Mesenchymal stem cell (in vitro differentiated cells and primary cell): Measurements from ENCODE around the gene GSTO2.
A peak's percentile ranks its signal among the peaks of the same experiment; 100 is the strongest.

Experiments
- DNase-seq: peaks from one replicate; pipeline ENCODE4 v3.0.0-alpha.2; 2013
- H2AFZ ChIP-seq: one replicate; pipeline ENCODE4 v1.6.1; 2013; ENCODE audit warnings: low read depth, mild to moderate bottlenecking, control low read depth, inconsistent platforms, low read length, moderate library complexity
- H2AK5ac ChIP-seq: 2 replicates; pipeline ENCODE4 v1.6.1; 2013; ENCODE audit warnings: low read length, moderate library complexity, mild to moderate bottlenecking, inconsistent platforms; ENCODE audit not compliant: severe bottlenecking
- H2BK120ac ChIP-seq: one replicate; pipeline ENCODE4 v1.6.1; 2013; ENCODE audit warnings: low read depth, mild to moderate bottlenecking, inconsistent platforms, low read length, moderate library complexity
- H2BK12ac ChIP-seq, 2 experiments: one replicate each; pipeline ENCODE4 v1.6.1; 2013; ENCODE audit warnings: inconsistent platforms in 2 of 2, low read length in 2 of 2, mild to moderate bottlenecking in 2 of 2, moderate library complexity in 2 of 2, control low read depth in 1 of 2
- H2BK15ac ChIP-seq: one replicate; pipeline ENCODE4 v1.6.1; 2013; ENCODE audit warnings: mild to moderate bottlenecking, low read depth, inconsistent platforms; ENCODE audit not compliant: poor library complexity, severe bottlenecking
- H2BK5ac ChIP-seq: 2 replicates; pipeline ENCODE4 v1.6.1; 2013; ENCODE audit warnings: low read depth, mild to moderate bottlenecking, low read length, control low read depth, inconsistent platforms; ENCODE audit not compliant: poor library complexity, severe bottlenecking
- H3K14ac ChIP-seq, 2 experiments: one replicate each; pipeline ENCODE4 v1.6.1; 2013; ENCODE audit warnings: inconsistent platforms in 2 of 2, low read length in 2 of 2, control low read depth in 1 of 2, mild to moderate bottlenecking in 1 of 2, moderate library complexity in 1 of 2
- H3K18ac ChIP-seq, 2 experiments: one replicate each; pipeline ENCODE4 v1.6.1; 2013; ENCODE audit warnings: inconsistent platforms in 2 of 2, low read length in 2 of 2, control low read depth in 1 of 2, low read depth in 1 of 2, mild to moderate bottlenecking in 1 of 2
- H3K23ac ChIP-seq, 2 experiments: one replicate each; pipeline ENCODE4 v1.6.1; 2013; ENCODE audit warnings: inconsistent platforms in 2 of 2, low read length in 2 of 2, mild to moderate bottlenecking in 2 of 2, moderate library complexity in 2 of 2, control low read depth in 1 of 2
- H3K27ac ChIP-seq: 2 replicates; pipeline ENCODE4 v1.5.1; 2013; ENCODE audit warnings: mild to moderate bottlenecking, moderate library complexity, low read length, control low read depth, inconsistent platforms; ENCODE audit not compliant: poor library complexity, severe bottlenecking
- H3K27me3 ChIP-seq, 2 experiments: 2 replicates each; pipeline versions ENCODE4 v1.6.1 to v1.7.0; 2013; ENCODE audit warnings: low read length in 2 of 2, mild to moderate bottlenecking in 2 of 2, moderate library complexity in 2 of 2, control low read depth in 1 of 2, inconsistent platforms in 1 of 2; ENCODE audit not compliant: control insufficient read depth in 1 of 2, insufficient read depth in 1 of 2
- H3K36me3 ChIP-seq, 2 experiments: 2 replicates each; pipeline versions ENCODE4 v1.6.1 to v1.7.0; 2013; ENCODE audit warnings: low read length in 2 of 2, control low read depth in 1 of 2, inconsistent platforms in 1 of 2, low read depth in 1 of 2, mild to moderate bottlenecking in 1 of 2; ENCODE audit not compliant: insufficient read depth in 2 of 2, control insufficient read depth in 1 of 2
- H3K4ac ChIP-seq, 2 experiments: one replicate each; pipeline ENCODE4 v1.6.1; 2013; ENCODE audit warnings: inconsistent platforms in 2 of 2, low read length in 2 of 2, mild to moderate bottlenecking in 2 of 2, moderate library complexity in 2 of 2, control low read depth in 1 of 2, low read depth in 1 of 2
- H3K4me1 ChIP-seq: 2 replicates; pipeline ENCODE4 v1.6.1; 2013; ENCODE audit warnings: low read depth, low read length, control low read depth; ENCODE audit not compliant: control insufficient read depth, insufficient read depth
- H3K4me2 ChIP-seq: 2 replicates; pipeline ENCODE4 v1.6.1; 2013; ENCODE audit warnings: low read length, mild to moderate bottlenecking, inconsistent platforms; ENCODE audit not compliant: poor library complexity, severe bottlenecking
- H3K4me3 ChIP-seq, 2 experiments: 2 replicates each; pipeline versions ENCODE4 v1.5.1 to v1.7.0; 2013; ENCODE audit warnings: low read length in 2 of 2, mild to moderate bottlenecking in 2 of 2, control low read depth in 1 of 2, low read depth in 1 of 2; ENCODE audit not compliant: insufficient read depth in 1 of 2
- H3K79me1 ChIP-seq: replicated peaks from 2 replicates; pipeline ENCODE4 v1.6.1; 2013; ENCODE audit warnings: mild to moderate bottlenecking, control low read depth, low read length, inconsistent platforms; ENCODE audit not compliant: poor library complexity, severe bottlenecking
- H3K9ac ChIP-seq: 2 replicates; pipeline ENCODE4 v1.7.0; 2013; ENCODE audit warnings: mild to moderate bottlenecking, low read length, moderate library complexity
- H3K9me3 ChIP-seq: 2 replicates; pipeline ENCODE4 v1.7.0; 2013; ENCODE audit warnings: mild to moderate bottlenecking, low read length; ENCODE audit not compliant: control insufficient read depth
- H4K8ac ChIP-seq: one replicate; pipeline ENCODE4 v1.6.1; 2013; ENCODE audit warnings: inconsistent platforms, mild to moderate bottlenecking, low read length, moderate library complexity
- H4K91ac ChIP-seq: one replicate; pipeline ENCODE4 v1.6.1; 2013; ENCODE audit warnings: mild to moderate bottlenecking, low read length, inconsistent platforms
- WGBS: methylation state at CpG from one replicate; pipeline ENCODE4 v1.1.7; 2013; ENCODE audit warnings: mixed read lengths; 5-methylcytosine and 5-hydroxymethylcytosine counted together

The GSTO2 gene

DNA sequence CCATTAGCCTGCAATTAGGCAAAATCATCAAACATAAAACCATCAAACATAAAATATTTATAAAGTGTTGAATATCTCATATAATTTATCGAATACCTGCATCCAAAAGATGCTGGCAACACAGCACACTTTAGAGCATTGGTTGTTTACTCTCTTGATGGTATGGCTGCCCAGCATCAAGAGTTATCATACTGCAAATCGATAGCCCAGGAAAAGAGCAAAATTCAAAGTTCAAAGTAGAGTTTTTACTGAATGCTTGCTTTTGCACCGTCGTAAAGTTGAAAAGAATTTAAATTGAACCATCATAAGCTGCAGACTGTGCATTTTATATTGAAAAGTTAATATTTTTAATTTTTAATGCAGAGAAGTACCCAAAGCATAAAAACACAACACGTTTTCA, 4.2 kb upstream of the GSTO2 start:
- Histone ChIP-seq H2BK15ac (no peak overlapping the region), H3K36me3 (peaks cover 21 to 98% of the 10 kb centered on the region in 2 experiments), H3K27ac (no peak overlapping the region), H4K8ac (no peak overlapping the region), H3K18ac (no peak overlapping the region), H2AFZ (no peak overlapping the region), H3K4me2 (no peak overlapping the region), H3K23ac (no peak overlapping the region), H3K4me3 (no peak overlapping the region), H3K14ac (no peak overlapping the region), H3K9me3 (no peaks in the 10 kb centered on the region), H3K79me1 (peaks cover 19% of the 10 kb centered on the region), H2BK120ac (no peak overlapping the region), H2BK5ac (no peak overlapping the region), H3K4ac (no peak overlapping the region), H2BK12ac (no peak overlapping the region), H4K91ac (no peak overlapping the region), H3K9ac (no peak overlapping the region), H3K4me1 (peaks cover 4% of the 10 kb centered on the region), H3K27me3 (no peaks in the 10 kb centered on the region), H2AK5ac (no peak overlapping the region)
- DNase-seq = no peak
- WGBS = 95% methylated on average over 2 of the region's 5 CpGs

DNA sequence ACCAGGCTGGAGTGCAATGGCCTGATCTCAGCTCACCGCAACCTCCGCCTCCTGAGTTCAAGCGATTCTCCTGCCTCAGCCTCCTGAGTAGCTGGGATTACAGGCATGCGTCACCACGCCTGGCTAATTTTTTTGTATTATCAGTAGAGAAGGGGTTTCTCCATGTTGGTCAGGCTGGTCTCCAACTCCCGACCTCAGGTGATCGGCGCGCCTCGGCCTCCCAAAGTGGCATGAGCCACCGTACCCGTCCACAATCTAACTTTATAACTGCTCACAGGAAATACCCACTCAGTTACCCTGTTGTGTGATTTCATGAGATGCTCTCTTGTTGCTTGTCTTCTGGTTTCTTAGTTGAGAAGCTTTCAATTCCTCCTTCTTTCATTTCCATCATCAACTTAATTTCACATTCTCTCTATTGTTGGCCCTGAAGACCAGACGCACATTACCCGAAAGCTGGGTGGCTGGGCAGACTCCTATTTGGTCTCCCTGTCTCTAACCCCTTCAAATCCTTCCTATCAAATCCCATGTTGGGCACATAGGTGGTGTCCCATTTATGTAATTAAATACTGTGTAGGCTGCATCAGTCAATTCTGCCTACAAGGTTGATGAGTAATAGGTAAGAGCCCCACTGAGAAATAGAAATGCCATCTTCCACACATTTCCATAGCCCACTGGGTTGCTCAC, 1.1 kb upstream of the GSTO2 start:
- no peak overlapping the region for H3K14ac ChIP-seq
- no peaks in the 10 kb centered on the region for H3K4me1 ChIP-seq
- peak overlapping the region; percentile 79 for H3K9ac ChIP-seq
- H2BK5ac ChIP-seq = no peak overlapping the region
- peak overlapping the region; percentile 73 for H3K4me2 ChIP-seq
- peak overlapping the region in 1 of 2 experiments; percentile 78 for H3K4me3 ChIP-seq
- H3K4ac ChIP-seq = no peak overlapping the region
- peaks cover 6 to 67% of the 10 kb centered on the region in 2 experiments for H3K36me3 ChIP-seq
- H2BK120ac ChIP-seq = no peak overlapping the region
- 100% methylated on average over 6 of the region's 14 CpGs for WGBS
- H3K27ac ChIP-seq = no peak overlapping the region
- H3K18ac ChIP-seq = no peak overlapping the region
- H2BK12ac ChIP-seq = no peak overlapping the region
- H3K79me1 ChIP-seq = peaks cover 6% of the 10 kb centered on the region
- no peak overlapping the region for H2BK15ac ChIP-seq
- no peak overlapping the region for H3K23ac ChIP-seq
- H3K9me3 ChIP-seq = no peaks in the 10 kb centered on the region
- H3K27me3 ChIP-seq = no peaks in the 10 kb centered on the region
- H2AK5ac ChIP-seq = no peak overlapping the region
- DNase-seq = no peak
- no peak overlapping the region for H4K91ac ChIP-seq
- no peak overlapping the region for H4K8ac ChIP-seq
- H2AFZ ChIP-seq = no peak overlapping the region

DNA sequence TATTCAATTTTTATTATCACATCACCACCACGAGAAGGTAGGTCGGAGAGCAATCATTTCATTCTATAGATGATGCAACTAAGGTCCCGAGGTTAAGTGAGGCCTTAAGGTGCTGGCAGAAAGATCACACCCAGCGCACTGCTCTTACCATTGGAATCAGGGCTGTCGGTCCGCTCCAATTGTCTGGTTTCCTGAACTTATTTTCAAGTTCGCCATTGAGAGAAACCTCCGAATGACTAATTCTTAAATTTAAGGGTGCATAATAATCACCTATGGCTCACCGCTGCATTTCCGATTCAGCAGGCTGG, 625 bp upstream of the GSTO2 start:
- Histone ChIP-seq H3K4ac (peak overlapping the region in 1 of 2 experiments; percentile 17), H2AK5ac (no peak overlapping the region), H3K79me1 (peaks cover 6% of the 10 kb centered on the region), H3K9ac (peak overlapping the region; percentile 79), H4K8ac (peak overlapping the region; percentile 83), H2AFZ (no peak overlapping the region), H3K27ac (peak overlapping the region; percentile 37), H3K27me3 (no peaks in the 10 kb centered on the region), H2BK120ac (no peak overlapping the region), H3K4me1 (no peaks in the 10 kb centered on the region), H3K4me2 (peak overlapping the region; percentile 73), H3K14ac (no peak overlapping the region), H2BK15ac (no peak overlapping the region), H3K36me3 (peaks cover 6 to 62% of the 10 kb centered on the region in 2 experiments), H2BK12ac (no peak overlapping the region), H2BK5ac (no peak overlapping the region), H3K4me3 (peak overlapping the region; percentile 78 to 88), H3K23ac (no peak overlapping the region), H3K18ac (peak overlapping the region; percentile 18 to 55), H4K91ac (peak overlapping the region; percentile 65), H3K9me3 (no peaks in the 10 kb centered on the region)
- 50% methylated on average over 10 of the region's 10 CpGs for WGBS
- no peak for DNase-seq

DNA sequence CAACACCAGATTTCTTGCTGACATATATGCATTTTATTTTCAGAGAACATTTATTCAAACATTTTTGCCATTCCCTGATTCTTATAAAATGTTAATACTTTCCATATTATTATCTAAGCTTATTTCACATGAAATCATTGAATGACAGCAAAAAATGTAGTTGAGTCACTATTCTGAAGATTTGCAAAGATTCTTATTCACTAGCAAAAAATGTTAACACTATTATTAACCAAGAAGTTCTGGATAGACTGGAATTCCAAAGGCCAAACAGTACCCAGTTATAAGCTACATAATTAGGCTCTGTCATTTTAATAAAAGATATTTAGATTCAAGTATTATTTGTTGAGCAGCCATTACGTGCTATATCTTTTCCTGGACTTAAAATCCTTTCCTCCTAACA, 4.3 kb downstream of the GSTO2 start:
- Histone ChIP-seq H2AFZ (no peak overlapping the region), H3K4me1 (peaks cover 6% of the 10 kb centered on the region), H3K18ac (no peak overlapping the region), H3K23ac (no peak overlapping the region), H3K27ac (no peak overlapping the region), H2BK120ac (no peak overlapping the region), H3K4me2 (no peak overlapping the region), H3K36me3 (peaks cover 0 to 13% of the 10 kb centered on the region in 2 experiments), H3K9ac (peak overlapping the region; percentile 83), H3K4ac (no peak overlapping the region), H2BK5ac (no peak overlapping the region), H2BK15ac (no peak overlapping the region), H3K9me3 (no peaks in the 10 kb centered on the region), H3K14ac (no peak overlapping the region), H3K27me3 (peaks cover 0 to 21% of the 10 kb centered on the region in 2 experiments), H3K4me3 (no peak overlapping the region), H2BK12ac (no peak overlapping the region), H2AK5ac (no peak overlapping the region), H3K79me1 (no peaks in the 10 kb centered on the region), H4K91ac (no peak overlapping the region), H4K8ac (no peak overlapping the region)
- 64% methylated on average over 1 of the region's 1 CpG for WGBS
- DNase-seq = no peak
